HFFc6 (cell line): ENCODE measurements around the gene MARCHF10. TPM values are rescaled to one million over a fixed set of nuclear protein-coding genes. Genes with fewer than 3 reads are reported as not detected.

ENCODE experiments used
- DNase-seq: peaks from one replicate; pipeline ENCODE4 v3.0.0-alpha.2; 2018
- H3K27ac Mint-ChIP-seq: 2 replicates; pipeline ENCODE4 v1.8.0; 2020; ENCODE audit warnings: mild to moderate bottlenecking, mixed read lengths
- H3K27me3 Mint-ChIP-seq: 2 replicates; pipeline ENCODE4 v1.8.0; 2021; ENCODE audit warnings: mild to moderate bottlenecking, moderate library complexity, mixed read lengths; ENCODE audit not compliant: insufficient read depth
- H3K36me3 Mint-ChIP-seq: 2 replicates; pipeline ENCODE4 v1.8.0; 2021; ENCODE audit warnings: low read depth, mixed read lengths
- H3K4me1 Mint-ChIP-seq: 2 replicates; pipeline ENCODE4 v1.8.0; 2020; ENCODE audit warnings: low read depth, mixed read lengths
- H3K4me3 Mint-ChIP-seq: 2 replicates; pipeline ENCODE4 v1.8.0; 2020; ENCODE audit warnings: mild to moderate bottlenecking, moderate library complexity, mixed read lengths
- H3K9me3 Mint-ChIP-seq: 2 replicates; pipeline ENCODE4 v1.8.0; 2020; ENCODE audit warnings: mild to moderate bottlenecking, mixed read lengths
- total RNA-seq, 6 experiments: library from RNA; stranded (reverse); fragmentation: NEBNext Ultra II Directional; extraction: Animal tissue kit (Norgen Biotek cat#: 25700); gene quantifications; 2 replicates in 1 of 6; 3 replicates in 5 of 6; pipeline ENCODE4 v1.2.3, GENCODE V29; 2021
- TF ChIP-seq, protein P1 (sequence below): fragments of 200-600 bp; sonication (generic); IDR thresholded peaks from 2 replicates; pipeline ENCODE4 v1.5.0; 2021; ENCODE audit warnings: antibody characterized with exemption, mild to moderate bottlenecking

Gene MARCHF10
- total RNA-seq, 6 experiments from 2014 or later = 0.46 to 1.5 (median 0.89) TPM

DNA sequence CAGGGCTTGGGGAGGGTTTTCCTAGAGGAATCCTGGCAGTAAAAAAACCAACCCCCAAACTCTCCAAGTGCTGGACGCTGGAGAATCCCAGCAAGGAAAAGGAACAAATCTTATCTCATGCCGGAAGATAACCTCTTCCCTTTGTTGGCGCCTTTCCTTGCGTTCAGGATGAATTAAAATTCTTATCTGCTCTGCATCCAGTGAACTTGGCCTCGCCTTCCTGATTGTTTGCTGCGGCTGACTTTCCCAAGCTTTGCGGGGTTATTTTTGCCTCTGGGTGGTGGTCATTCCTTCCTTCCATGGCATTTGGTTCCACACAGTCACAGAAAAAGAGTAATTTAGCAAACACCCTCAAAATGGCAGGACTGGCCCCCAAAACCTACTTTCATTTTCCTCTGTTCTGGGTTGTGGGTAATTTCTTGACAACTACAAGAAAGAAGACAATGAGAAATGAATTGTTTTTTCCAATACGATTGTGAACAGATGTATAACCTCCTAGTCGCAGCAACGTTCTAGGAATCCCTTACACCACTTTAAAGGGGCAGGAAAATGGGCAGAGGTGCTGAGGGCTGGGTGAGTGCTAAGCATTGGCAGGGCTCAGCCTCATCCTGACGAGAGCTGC, 102.8 kb downstream of the MARCHF10 start:
- Mint-ChIP-seq H3K4me3 (peak overlapping the region; percentile 90), H3K27me3 (peaks cover 5% of the 10 kb centered on the region), H3K4me1 (peaks cover 47% of the 10 kb centered on the region), H3K9me3 (peaks cover 17% of the 10 kb centered on the region), H3K27ac (peak overlapping the region; percentile 83), H3K36me3 (peaks cover 26% of the 10 kb centered on the region)
- TF ChIP-seq, protein P1, sequence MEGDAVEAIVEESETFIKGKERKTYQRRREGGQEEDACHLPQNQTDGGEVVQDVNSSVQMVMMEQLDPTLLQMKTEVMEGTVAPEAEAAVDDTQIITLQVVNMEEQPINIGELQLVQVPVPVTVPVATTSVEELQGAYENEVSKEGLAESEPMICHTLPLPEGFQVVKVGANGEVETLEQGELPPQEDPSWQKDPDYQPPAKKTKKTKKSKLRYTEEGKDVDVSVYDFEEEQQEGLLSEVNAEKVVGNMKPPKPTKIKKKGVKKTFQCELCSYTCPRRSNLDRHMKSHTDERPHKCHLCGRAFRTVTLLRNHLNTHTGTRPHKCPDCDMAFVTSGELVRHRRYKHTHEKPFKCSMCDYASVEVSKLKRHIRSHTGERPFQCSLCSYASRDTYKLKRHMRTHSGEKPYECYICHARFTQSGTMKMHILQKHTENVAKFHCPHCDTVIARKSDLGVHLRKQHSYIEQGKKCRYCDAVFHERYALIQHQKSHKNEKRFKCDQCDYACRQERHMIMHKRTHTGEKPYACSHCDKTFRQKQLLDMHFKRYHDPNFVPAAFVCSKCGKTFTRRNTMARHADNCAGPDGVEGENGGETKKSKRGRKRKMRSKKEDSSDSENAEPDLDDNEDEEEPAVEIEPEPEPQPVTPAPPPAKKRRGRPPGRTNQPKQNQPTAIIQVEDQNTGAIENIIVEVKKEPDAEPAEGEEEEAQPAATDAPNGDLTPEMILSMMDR = no peak
- no peak for DNase-seq

DNA sequence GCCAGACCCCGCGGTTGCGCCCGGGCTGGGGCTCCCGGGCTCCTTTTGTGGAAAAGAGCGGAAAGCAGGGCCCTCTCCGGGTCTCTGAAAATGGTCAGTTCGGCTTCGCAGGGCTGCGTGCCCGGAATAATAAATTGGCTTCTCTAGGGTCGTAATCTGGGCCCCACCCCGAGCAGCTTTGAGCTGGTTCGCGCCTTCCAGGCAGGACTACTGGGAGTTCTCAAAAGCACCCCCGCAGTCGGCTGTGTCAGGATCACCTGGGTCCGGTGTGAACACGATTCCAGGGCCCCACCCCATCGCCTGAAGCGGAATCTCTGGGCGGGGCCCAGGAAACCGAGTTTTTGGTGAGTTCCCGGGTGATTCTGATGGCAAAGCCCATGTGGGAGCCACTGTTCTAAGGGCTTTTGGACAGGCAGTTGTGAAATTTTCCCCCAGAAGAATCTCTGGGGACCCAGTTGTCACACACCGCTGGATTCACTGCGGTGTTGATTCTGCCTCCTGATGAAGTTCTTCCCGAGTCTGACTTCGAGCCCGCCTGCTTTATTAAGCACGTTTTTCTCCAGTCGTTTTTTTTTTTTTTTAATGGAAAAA, 103.6 kb downstream of the MARCHF10 start:
- peaks cover 39% of the 10 kb centered on the region for H3K4me1 Mint-ChIP-seq
- TF ChIP-seq, protein P1 = no peak
- peak; percentile 22 for DNase-seq
- peak overlapping the region; percentile 83 for H3K27ac Mint-ChIP-seq
- peaks cover 17% of the 10 kb centered on the region for H3K9me3 Mint-ChIP-seq
- peak overlapping the region; percentile 90 for H3K4me3 Mint-ChIP-seq
- H3K27me3 Mint-ChIP-seq = peaks cover 7% of the 10 kb centered on the region
- peaks cover 18% of the 10 kb centered on the region for H3K36me3 Mint-ChIP-seq

DNA sequence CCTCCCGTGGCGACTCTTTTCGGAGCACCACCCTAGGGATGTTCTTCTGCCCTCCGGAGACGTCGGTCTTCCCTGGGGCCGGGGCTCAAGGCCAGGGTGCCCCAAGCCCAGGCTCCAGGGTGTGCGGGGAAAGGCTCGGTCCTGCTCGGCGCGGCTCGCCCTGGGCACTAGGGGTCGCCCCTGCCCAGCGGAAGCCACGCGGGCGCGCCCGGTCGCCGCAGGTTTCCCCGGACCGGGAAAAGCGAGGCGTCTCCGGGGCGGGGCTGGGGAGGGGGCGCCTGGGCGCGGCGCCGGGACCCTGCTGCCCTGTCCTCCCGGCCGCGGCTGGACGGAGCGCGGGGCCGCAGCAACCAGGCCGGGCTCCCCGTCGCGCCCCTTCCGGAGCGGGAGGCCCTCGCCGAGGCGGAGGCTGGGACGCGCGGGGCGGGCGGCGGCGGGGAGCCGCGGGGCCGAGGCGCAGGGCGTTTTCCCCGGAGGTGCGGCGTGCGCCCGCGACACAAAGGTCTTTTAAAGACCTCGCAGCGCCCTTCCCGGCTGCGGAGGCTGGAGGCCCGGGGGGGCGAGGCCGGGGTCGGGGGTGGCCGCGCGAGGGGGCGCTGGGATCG, 104.2 kb downstream of the MARCHF10 start:
- H3K4me1 Mint-ChIP-seq = peaks cover 44% of the 10 kb centered on the region
- peaks cover 14% of the 10 kb centered on the region for H3K9me3 Mint-ChIP-seq
- H3K4me3 Mint-ChIP-seq = peak overlapping the region; percentile 90
- H3K27me3 Mint-ChIP-seq = peaks cover 7% of the 10 kb centered on the region
- TF ChIP-seq, protein P1 = peak; percentile 94
- peak; percentile 32 for DNase-seq
- peak overlapping the region; percentile 64 for H3K27ac Mint-ChIP-seq
- H3K36me3 Mint-ChIP-seq = peaks cover 15% of the 10 kb centered on the region

DNA sequence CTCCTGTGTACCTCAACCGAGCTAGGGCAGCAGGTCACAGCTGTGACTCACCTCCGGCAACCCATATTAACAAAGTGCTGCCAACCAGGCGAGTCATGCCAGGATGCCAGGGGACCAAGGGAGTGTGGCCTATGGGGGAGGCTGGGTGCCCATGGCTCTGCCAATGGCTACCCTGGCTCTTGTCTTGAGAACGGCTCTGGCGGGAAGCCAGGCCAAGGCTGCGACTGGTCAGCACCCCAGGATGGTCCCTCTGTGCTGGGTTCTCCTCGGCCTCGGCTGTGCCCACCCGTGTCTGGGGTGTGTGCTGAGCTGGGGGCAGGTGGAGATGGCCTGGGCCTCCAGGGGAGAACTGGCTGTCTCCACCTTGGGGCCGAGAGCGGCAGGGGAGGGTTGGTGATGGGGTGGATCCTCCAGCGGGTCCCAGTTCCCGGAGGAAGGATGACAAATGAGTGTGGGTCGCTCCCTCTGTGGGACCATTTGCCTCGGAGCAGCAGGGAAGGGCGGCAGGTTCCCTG, 104.8 kb downstream of the MARCHF10 start:
- TF ChIP-seq, protein P1 = no peak
- peaks cover 9% of the 10 kb centered on the region for H3K9me3 Mint-ChIP-seq
- DNase-seq = peak; percentile 67
- peak overlapping the region; percentile 64 for H3K27ac Mint-ChIP-seq
- H3K27me3 Mint-ChIP-seq = peaks cover 7% of the 10 kb centered on the region
- peak overlapping the region; percentile 73 for H3K4me3 Mint-ChIP-seq
- peaks cover 46% of the 10 kb centered on the region for H3K4me1 Mint-ChIP-seq
- peaks cover 9% of the 10 kb centered on the region for H3K36me3 Mint-ChIP-seq

DNA sequence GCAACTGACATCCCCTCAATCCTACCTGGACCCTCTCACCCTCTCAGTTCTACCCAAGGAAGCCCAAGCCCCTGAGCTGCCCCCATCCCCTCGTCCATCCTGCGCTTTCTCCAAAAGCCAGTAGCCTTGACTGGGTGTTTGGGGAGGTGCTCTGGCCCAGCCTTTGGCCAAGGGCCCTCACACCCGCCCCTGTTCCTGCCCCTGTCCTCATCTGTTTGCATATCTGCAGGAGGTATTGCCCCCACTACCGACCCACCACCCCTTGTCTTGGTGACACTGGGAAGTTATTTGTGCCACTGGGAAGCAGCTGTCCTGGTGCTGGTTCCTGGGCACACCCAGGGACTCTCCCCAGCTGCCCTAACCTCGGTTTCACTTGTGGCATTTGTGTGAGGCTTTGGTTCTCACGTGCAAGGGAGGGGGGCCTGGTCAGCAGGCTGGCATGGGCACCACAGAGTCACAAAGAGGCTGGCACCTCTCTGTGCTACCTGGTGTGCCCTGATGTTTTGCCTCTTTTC, 105.3 kb downstream of the MARCHF10 start:
- H3K36me3 Mint-ChIP-seq = peaks cover 8% of the 10 kb centered on the region
- TF ChIP-seq, protein P1 = no peak
- peaks cover 46% of the 10 kb centered on the region for H3K4me1 Mint-ChIP-seq
- no peak overlapping the region for H3K27ac Mint-ChIP-seq
- peaks cover 7% of the 10 kb centered on the region for H3K9me3 Mint-ChIP-seq
- H3K4me3 Mint-ChIP-seq = peak overlapping the region; percentile 73
- DNase-seq = no peak
- H3K27me3 Mint-ChIP-seq = peaks cover 7% of the 10 kb centered on the region
